Astrocyte (in vitro differentiated cells and primary cell): ENCODE measurements around the gene YIF1A. TPM values are rescaled to one million over a fixed set of nuclear protein-coding genes. Genes with fewer than 3 reads are reported as not detected.

Experiments used
- DNase-seq: peaks from one replicate; pipeline ENCODE4 v3.0.0-alpha.2; 2010; ENCODE audit warnings: low read depth
- FAIRE-seq: peaks from 2 replicates; lab custom pipeline; 2011; peaks lifted over from hg19 to GRCh38; lab: Jason Lieb, UNC
- H2AFZ ChIP-seq: 2 replicates; pipeline ENCODE4 v1.6.0; 2012; ENCODE audit warnings: low read depth, low read length, inconsistent platforms
- H3K27ac ChIP-seq: 2 replicates; pipeline ENCODE4 v1.5.1; 2011; ENCODE audit warnings: low read depth, low read length, inconsistent platforms
- H3K27me3 ChIP-seq: 2 replicates; pipeline ENCODE4 v1.6.0; 2011; ENCODE audit warnings: low read length, inconsistent platforms; ENCODE audit not compliant: insufficient read depth
- H3K36me3 ChIP-seq: 2 replicates; pipeline ENCODE4 v1.5.1; 2011; ENCODE audit warnings: low read length, inconsistent platforms; ENCODE audit not compliant: insufficient read depth
- H3K4me1 ChIP-seq: 2 replicates; pipeline ENCODE4 v1.5.1; 2011; ENCODE audit warnings: low read length, inconsistent platforms; ENCODE audit not compliant: insufficient read depth
- H3K4me2 ChIP-seq: 2 replicates; pipeline ENCODE4 v1.6.0; 2012; ENCODE audit warnings: low read length, inconsistent platforms
- H3K4me3 ChIP-seq: 2 replicates; pipeline ENCODE4 v1.5.1; 2011; ENCODE audit warnings: low read depth, mild to moderate bottlenecking, low read length, inconsistent platforms; ENCODE audit not compliant: insufficient read depth
- H3K79me2 ChIP-seq: 2 replicates; pipeline ENCODE4 v1.6.0; 2012; ENCODE audit warnings: mild to moderate bottlenecking, low read length, inconsistent platforms; ENCODE audit not compliant: insufficient read depth
- H3K9ac ChIP-seq: 2 replicates; pipeline ENCODE4 v1.6.0; 2012; ENCODE audit warnings: mild to moderate bottlenecking, low read length, inconsistent platforms
- H3K9me3 ChIP-seq: 2 replicates; pipeline ENCODE4 v1.5.1; 2012; ENCODE audit warnings: low read depth, mild to moderate bottlenecking, low read length, inconsistent platforms; ENCODE audit not compliant: insufficient read depth
- H4K20me1 ChIP-seq: 2 replicates; pipeline ENCODE4 v1.6.0; 2012; ENCODE audit warnings: low read length, inconsistent platforms; ENCODE audit not compliant: insufficient read depth
- H3K27ac Mint-ChIP-seq: one replicate; pipeline ENCODE4 v1.8.0; 2021; ENCODE audit warnings: mild to moderate bottlenecking, mixed read lengths; ENCODE audit not compliant: unreplicated experiment
- H3K27me3 Mint-ChIP-seq: one replicate; pipeline ENCODE4 v1.8.0; 2021; ENCODE audit warnings: low read depth, mixed read lengths; ENCODE audit not compliant: unreplicated experiment
- H3K36me3 Mint-ChIP-seq: one replicate; pipeline ENCODE4 v1.8.0; 2021; ENCODE audit warnings: low read depth, mixed read lengths; ENCODE audit not compliant: unreplicated experiment
- H3K4me1 Mint-ChIP-seq: one replicate; pipeline ENCODE4 v1.8.0; 2021; ENCODE audit warnings: low read depth, mixed read lengths; ENCODE audit not compliant: unreplicated experiment
- H3K4me3 Mint-ChIP-seq: one replicate; pipeline ENCODE4 v1.8.0; 2021; ENCODE audit warnings: mild to moderate bottlenecking, moderate library complexity, mixed read lengths; ENCODE audit not compliant: unreplicated experiment
- H3K9me3 Mint-ChIP-seq: one replicate; pipeline ENCODE4 v1.8.0; 2021; ENCODE audit warnings: mild to moderate bottlenecking, mixed read lengths; ENCODE audit not compliant: unreplicated experiment
- CTCF ChIP-seq: IDR thresholded peaks from 2 replicates; pipeline ENCODE4 v1.5.1; 2011; ENCODE audit warnings: low read depth, mild to moderate bottlenecking, inconsistent platforms, low read length, moderate library complexity; ENCODE audit not compliant: insufficient read depth
- EZH2 ChIP-seq: IDR thresholded peaks from 2 replicates; pipeline ENCODE4 v1.6.1; 2012; ENCODE audit warnings: mild to moderate bottlenecking, low read length, inconsistent platforms; ENCODE audit not compliant: insufficient read depth
- total RNA-seq: library from RNA; stranded (reverse); gene quantifications from 2 replicates; pipeline ENCODE4 v1.2.1, GENCODE V29; 2021

YIF1A gene
- total RNA-seq, 1 donor from 2014 or later, result 129 TPM

- no peak for TF ChIP-seq CTCF
- TF ChIP-seq EZH2, result no peak
- Histone ChIP-seq H3K4me3 (no peak overlapping the region), H3K36me3 (peaks cover 3% of the 10 kb centered on the region), H4K20me1 (peaks cover 50% of the 10 kb centered on the region), H3K4me2 (peak overlapping the region; percentile 99), H3K9me3 (no peaks in the 10 kb centered on the region), H3K4me1 (peaks cover 46% of the 10 kb centered on the region), H3K79me2 (peaks cover 27% of the 10 kb centered on the region), H3K27me3 (no peaks in the 10 kb centered on the region), H3K9ac (no peak overlapping the region), H2AFZ (no peak overlapping the region), H3K27ac (no peak overlapping the region)
- Mint-ChIP-seq H3K9me3 (peaks cover 2% of the 10 kb centered on the region), H3K4me3 (no peak overlapping the region), H3K27ac (no peak overlapping the region), H3K4me1 (peaks cover 27% of the 10 kb centered on the region), H3K27me3 (no peaks in the 10 kb centered on the region), H3K36me3 (peaks cover 5% of the 10 kb centered on the region)
- FAIRE-seq (no peak), DNase-seq (no peak)
Observed at GRCh38 chr11:66333220-66333877, 44.4 kb upstream of the YIF1A start.

GRCh38 chr11:66332371-66333219 is 43.7 kb upstream of the YIF1A start:
- Histone ChIP-seq H3K9ac (no peak overlapping the region), H3K27me3 (no peaks in the 10 kb centered on the region), H3K79me2 (peaks cover 27% of the 10 kb centered on the region), H3K27ac (no peak overlapping the region), H3K4me3 (no peak overlapping the region), H2AFZ (no peak overlapping the region), H3K36me3 (peaks cover 3% of the 10 kb centered on the region), H4K20me1 (peaks cover 49% of the 10 kb centered on the region), H3K4me1 (peaks cover 46% of the 10 kb centered on the region), H3K4me2 (no peak overlapping the region), H3K9me3 (no peaks in the 10 kb centered on the region)
- no peak for TF ChIP-seq EZH2
- TF ChIP-seq CTCF, result no peak
- no peaks in the 10 kb centered on the region for H3K27me3 Mint-ChIP-seq
- no peak overlapping the region for H3K4me3 Mint-ChIP-seq
- FAIRE-seq, result no peak
- peaks cover 2% of the 10 kb centered on the region for H3K9me3 Mint-ChIP-seq
- H3K27ac Mint-ChIP-seq, result peak overlapping the region; percentile 47
- H3K36me3 Mint-ChIP-seq, result peaks cover 5% of the 10 kb centered on the region
- H3K4me1 Mint-ChIP-seq, result peaks cover 29% of the 10 kb centered on the region
- DNase-seq, result no peak
